ENCODE results near the gene CDH18.

CDH18 gene

DNA sequence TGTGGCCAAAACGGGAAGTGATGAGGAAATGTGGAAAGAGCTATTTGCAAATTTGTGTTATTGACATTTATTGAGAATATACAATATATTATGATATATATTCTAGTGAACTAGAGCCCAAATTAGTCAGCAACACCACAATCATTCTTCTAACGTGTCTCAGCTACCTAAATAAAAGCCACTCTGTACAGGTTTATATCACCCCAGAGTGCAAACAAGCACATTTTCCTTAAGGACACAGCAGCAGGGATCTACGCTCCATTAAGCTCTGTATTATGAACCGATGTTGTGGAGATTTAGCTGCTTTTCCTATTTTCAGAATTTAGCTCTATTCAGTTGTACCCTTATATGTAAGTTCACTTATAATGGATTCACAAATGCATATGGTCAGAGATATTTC is 77.9 kb downstream of the CDH18 start:
- Mint-ChIP-seq H3K4me1 (no peaks in the 10 kb centered on the region), H3K36me3 (ENCODE audit: low read depth) (no peaks in the 10 kb centered on the region), H3K27me3 (ENCODE audit: low read depth) (no peaks in the 10 kb centered on the region), H3K9me3 (no peaks in the 10 kb centered on the region), H3K27ac (no peak overlapping the region), H3K4me3 (no peak overlapping the region)
- TF ChIP-seq, protein P1, sequence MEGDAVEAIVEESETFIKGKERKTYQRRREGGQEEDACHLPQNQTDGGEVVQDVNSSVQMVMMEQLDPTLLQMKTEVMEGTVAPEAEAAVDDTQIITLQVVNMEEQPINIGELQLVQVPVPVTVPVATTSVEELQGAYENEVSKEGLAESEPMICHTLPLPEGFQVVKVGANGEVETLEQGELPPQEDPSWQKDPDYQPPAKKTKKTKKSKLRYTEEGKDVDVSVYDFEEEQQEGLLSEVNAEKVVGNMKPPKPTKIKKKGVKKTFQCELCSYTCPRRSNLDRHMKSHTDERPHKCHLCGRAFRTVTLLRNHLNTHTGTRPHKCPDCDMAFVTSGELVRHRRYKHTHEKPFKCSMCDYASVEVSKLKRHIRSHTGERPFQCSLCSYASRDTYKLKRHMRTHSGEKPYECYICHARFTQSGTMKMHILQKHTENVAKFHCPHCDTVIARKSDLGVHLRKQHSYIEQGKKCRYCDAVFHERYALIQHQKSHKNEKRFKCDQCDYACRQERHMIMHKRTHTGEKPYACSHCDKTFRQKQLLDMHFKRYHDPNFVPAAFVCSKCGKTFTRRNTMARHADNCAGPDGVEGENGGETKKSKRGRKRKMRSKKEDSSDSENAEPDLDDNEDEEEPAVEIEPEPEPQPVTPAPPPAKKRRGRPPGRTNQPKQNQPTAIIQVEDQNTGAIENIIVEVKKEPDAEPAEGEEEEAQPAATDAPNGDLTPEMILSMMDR (IDR thresholded peaks at IDR 0.05; ENCODE audit: unreplicated experiment in 3 of 3) = no peak

DNA sequence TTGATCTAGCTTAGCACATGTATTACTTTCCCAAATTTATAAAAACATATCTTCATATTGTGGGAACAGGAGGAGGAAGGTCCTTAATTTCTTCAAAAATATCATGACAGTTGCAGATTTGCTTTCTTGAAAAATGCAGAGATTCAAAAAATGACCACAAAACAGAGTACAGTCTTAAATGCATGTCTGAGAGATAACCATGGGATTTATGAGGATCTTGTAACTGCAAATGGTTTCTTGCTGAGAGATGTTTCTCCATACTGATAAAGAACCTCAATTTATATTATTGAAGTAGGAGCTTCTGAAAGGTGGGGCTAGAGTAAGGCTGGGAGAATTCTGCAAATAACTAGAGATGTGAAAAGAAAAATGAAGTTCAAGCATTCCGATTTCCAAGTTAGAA is 83.2 kb downstream of the CDH18 start:
- Mint-ChIP-seq H3K4me1 (no peaks in the 10 kb centered on the region), H3K4me3 (no peak overlapping the region), H3K9me3 (no peaks in the 10 kb centered on the region), H3K27ac (no peak overlapping the region), H3K27me3 (ENCODE audit: low read depth) (no peaks in the 10 kb centered on the region), H3K36me3 (ENCODE audit: low read depth) (no peaks in the 10 kb centered on the region)
- TF ChIP-seq, protein P1 (IDR thresholded peaks at IDR 0.05; ENCODE audit: unreplicated experiment in 3 of 3) = no peak

DNA sequence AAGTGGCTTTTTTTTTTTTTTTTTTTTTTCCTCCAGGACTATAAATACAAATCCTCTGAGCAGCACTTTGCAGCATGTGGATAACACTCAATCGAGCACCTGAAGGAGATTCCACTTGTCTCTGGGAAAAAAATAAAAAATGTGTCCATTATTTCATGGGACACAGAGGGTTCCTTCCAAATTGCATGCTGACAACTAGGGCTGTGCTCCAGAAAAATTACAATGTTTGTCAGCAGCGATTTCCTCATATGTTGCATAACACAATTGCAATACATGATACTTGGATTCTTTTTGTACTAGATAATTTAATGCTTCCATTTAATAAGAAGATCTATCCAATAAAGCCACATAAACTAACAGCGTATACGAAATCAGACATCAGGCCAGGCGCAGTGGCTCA is 84.4 kb downstream of the CDH18 start:
- Mint-ChIP-seq H3K27me3 (ENCODE audit: low read depth) (no peaks in the 10 kb centered on the region), H3K4me1 (no peaks in the 10 kb centered on the region), H3K27ac (no peak overlapping the region), H3K9me3 (no peaks in the 10 kb centered on the region), H3K4me3 (no peak overlapping the region), H3K36me3 (ENCODE audit: low read depth) (no peaks in the 10 kb centered on the region)
- TF ChIP-seq, protein P1 (IDR thresholded peaks at IDR 0.05; ENCODE audit: unreplicated experiment in 3 of 3) = no peak

DNA sequence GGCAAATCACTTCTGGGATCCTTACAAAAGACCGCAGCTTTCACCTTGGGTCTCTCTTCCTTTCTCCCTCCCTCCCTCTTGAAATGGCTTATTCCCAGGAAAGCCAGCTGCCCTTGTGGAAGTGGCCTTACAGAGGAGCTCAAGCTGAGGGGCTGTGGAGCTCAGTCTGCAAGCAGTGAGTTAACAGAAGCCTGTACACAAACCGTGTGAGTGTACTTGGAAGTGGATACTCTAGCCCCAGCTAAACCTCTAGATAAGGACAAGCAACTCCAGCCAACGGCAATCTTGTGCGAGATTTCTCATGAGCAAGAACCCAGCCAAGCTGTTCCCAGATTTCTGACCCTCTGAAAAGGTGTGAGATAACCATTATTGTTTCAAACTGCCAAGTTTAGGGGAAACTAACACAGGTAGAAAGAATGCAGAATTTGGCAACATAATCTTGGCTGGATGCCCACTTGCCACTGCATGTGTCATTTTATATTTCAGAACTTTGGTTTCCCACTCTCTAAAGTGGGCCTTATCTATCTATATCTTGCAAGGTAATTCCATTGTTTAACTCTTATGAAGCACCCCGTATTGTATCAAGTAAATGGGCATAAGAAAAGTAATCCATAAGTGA is 85.6 kb downstream of the CDH18 start:
- no peaks in the 10 kb centered on the region for H3K36me3 Mint-ChIP-seq (ENCODE audit: low read depth)
- no peaks in the 10 kb centered on the region for H3K4me1 Mint-ChIP-seq
- H3K9me3 Mint-ChIP-seq = no peaks in the 10 kb centered on the region
- TF ChIP-seq, protein P1 (IDR thresholded peaks at IDR 0.05; ENCODE audit: unreplicated experiment in 3 of 3) = no peak
- no peak overlapping the region for H3K4me3 Mint-ChIP-seq
- no peak overlapping the region for H3K27ac Mint-ChIP-seq
- no peaks in the 10 kb centered on the region for H3K27me3 Mint-ChIP-seq (ENCODE audit: low read depth)

DNA sequence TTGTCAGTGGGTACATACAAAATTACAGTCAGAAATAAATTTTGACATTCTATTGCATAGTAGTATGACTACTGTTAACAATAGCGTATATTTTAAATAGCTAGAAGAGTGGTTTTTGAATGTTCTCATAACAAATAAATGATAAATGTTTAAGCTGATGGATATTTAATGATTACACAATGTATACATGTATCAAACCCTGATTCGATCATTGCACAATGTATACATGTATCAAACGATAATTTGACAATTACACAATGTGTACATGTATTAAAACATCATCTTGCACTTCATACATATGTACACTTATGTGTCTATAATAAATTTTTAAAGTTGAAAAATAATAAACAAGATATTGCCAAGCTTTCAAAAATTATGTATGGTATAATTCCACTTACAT is 87.7 kb downstream of the CDH18 start:
- Mint-ChIP-seq H3K27ac (no peak overlapping the region), H3K36me3 (ENCODE audit: low read depth) (no peaks in the 10 kb centered on the region)

DNA sequence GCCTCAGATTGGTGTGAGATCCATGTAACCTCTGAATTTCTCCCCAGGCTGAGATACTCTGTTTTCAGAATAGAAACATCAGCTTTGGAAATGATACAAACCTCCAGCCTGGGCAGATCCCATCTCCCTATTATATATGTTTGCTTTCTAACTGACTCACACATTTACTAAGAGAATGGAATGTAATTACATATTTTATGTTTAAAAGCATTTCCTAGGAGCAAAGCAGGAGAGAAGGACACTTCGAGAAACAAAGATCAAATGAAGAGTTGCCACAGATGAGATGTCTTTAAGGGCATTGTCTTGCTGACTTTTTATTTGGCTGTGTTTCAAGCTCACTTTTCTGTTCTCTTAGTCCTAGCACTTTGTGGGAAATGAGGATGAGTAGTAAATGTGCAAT is 96.3 kb downstream of the CDH18 start:
- H3K27me3 Mint-ChIP-seq (ENCODE audit: low read depth) = no peaks in the 10 kb centered on the region
- no peak overlapping the region for H3K27ac Mint-ChIP-seq
- no peaks in the 10 kb centered on the region for H3K4me1 Mint-ChIP-seq
- no peaks in the 10 kb centered on the region for H3K36me3 Mint-ChIP-seq (ENCODE audit: low read depth)
- TF ChIP-seq, protein P1 (IDR thresholded peaks at IDR 0.05; ENCODE audit: unreplicated experiment in 3 of 3) = no peak
- H3K4me3 Mint-ChIP-seq = no peak overlapping the region
- H3K9me3 Mint-ChIP-seq = no peaks in the 10 kb centered on the region

More for the DNA sequence above, 87.7 kb downstream of the CDH18 start:
- TF ChIP-seq, protein P1 (IDR thresholded peaks at IDR 0.05; ENCODE audit: unreplicated experiment in 3 of 3) = no peak
- Mint-ChIP-seq H3K9me3 (no peaks in the 10 kb centered on the region), H3K4me3 (no peak overlapping the region), H3K4me1 (no peaks in the 10 kb centered on the region), H3K27me3 (ENCODE audit: low read depth) (no peaks in the 10 kb centered on the region)

Measured in nephron (organoid).